ENCODE measurements around the gene GZMM.

Gene GZMM

DNA sequence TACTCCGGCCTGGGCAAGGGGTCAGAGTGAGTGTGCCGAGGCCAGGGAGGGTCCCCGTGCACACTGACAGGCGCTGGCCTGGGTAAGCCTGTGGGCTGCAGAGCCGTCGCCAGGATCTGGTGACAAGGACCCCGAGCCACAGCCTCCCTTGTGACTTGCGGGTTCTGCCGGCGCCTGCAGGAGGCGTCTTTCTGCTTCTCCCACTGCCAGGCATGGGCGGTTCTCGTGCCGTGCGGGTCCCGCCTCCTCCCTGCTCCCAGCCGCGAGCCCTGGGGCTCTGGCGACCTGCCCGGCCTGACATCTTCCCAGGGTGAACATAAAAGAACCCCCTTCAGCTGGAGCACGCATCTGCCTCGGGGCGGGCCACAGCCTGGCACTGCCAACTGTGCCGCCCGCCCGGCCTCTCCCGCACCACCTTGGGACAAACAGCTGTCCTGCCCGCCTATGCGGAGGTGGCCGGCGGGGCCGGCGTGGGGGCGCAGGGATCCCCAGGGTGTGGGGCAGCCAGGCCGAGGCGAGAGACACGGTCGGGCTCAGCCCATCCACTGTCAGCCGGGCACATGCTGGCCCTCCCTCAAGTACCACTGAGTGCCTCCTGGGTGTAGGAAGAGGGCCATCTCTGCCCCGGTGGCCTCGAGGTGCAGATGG lies 44.4 kb downstream of the GZMM start:
- TF ChIP-seq, protein P1, sequence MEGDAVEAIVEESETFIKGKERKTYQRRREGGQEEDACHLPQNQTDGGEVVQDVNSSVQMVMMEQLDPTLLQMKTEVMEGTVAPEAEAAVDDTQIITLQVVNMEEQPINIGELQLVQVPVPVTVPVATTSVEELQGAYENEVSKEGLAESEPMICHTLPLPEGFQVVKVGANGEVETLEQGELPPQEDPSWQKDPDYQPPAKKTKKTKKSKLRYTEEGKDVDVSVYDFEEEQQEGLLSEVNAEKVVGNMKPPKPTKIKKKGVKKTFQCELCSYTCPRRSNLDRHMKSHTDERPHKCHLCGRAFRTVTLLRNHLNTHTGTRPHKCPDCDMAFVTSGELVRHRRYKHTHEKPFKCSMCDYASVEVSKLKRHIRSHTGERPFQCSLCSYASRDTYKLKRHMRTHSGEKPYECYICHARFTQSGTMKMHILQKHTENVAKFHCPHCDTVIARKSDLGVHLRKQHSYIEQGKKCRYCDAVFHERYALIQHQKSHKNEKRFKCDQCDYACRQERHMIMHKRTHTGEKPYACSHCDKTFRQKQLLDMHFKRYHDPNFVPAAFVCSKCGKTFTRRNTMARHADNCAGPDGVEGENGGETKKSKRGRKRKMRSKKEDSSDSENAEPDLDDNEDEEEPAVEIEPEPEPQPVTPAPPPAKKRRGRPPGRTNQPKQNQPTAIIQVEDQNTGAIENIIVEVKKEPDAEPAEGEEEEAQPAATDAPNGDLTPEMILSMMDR (IDR thresholded peaks at IDR 0.05) = peak; percentile 78
- Histone ChIP-seq H3K4me3 (ENCODE audit: low read depth, low read length) (peak overlapping the region; percentile 56), H3K9me3 (ENCODE audit: control insufficient read depth, low read length) (no peaks in the 10 kb centered on the region)

DNA sequence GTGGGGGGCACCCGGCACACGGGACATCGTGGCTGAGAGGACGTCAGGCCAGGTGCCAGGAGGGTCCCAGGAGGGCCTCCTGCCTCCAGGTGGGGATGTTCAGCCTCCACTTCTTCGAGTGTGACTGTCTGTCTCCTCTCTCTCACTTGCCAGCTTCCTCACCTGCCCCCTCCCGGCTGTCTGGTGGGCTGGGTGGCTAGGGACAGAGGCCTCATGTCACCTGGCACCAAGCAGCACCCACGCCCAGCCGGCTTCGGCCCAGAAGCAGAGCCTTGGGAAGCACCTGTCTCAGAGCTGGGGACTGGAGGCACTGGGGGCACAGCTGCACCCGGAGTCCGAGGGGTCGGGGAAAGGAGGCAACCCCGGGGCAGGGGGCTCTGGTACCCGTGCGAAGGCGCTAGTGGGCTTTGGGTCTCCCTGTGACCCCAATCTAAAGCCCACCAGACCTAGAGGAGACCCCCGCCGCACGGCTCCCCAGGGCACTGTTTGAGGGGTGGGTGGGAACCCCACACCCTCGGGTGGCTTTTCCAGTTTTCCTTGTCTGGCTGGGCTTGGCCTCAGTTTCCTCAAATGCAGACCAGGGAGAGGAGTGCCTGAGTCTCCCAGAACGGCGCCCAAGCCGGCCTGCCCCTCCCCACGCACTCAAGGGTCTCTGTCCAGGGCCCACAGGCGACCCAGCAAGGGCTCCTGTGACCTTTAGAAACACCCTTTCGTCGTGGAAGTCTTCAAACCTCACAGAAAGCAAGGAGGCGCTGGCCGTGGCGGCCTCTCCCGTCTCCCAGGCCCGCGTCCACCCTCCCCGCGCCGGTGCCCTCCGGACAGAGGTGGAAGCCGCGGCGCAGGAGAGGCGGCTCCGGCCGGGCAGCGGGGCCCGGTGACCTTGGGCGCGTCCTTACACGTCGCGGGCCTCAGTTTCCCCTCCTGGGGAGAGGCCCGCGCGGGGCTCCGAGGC lies 45.2 kb downstream of the GZMM start:
- Histone ChIP-seq H2AFZ (peak overlapping the region; percentile 89), H3K9me3 (ENCODE audit: control insufficient read depth, low read length) (no peaks in the 10 kb centered on the region), H3K79me2 (no peaks in the 10 kb centered on the region), H3K27me3 (ENCODE audit: control insufficient read depth, insufficient read depth, low read length) (peaks cover 3% of the 10 kb centered on the region), H3K4me2 (ENCODE audit: low read length) (peak overlapping the region; percentile 71), H3K4me1 (peaks cover 11% of the 10 kb centered on the region), H3K4me3 (ENCODE audit: low read depth, low read length) (peak overlapping the region; percentile 56), H3K9ac (peak overlapping the region; percentile 1), H3K36me3 (ENCODE audit: control insufficient read depth, insufficient read depth, low read length) (no peaks in the 10 kb centered on the region), H3K27ac (peak overlapping the region; percentile 80)
- TF ChIP-seq, protein P1 (IDR thresholded peaks at IDR 0.05) = no peak

More for the DNA sequence above, 44.4 kb downstream of the GZMM start:
- Histone ChIP-seq H3K4me2 (ENCODE audit: low read length) (peak overlapping the region; percentile 71), H3K79me2 (no peaks in the 10 kb centered on the region), H3K4me1 (peaks cover 11% of the 10 kb centered on the region), H3K27me3 (ENCODE audit: control insufficient read depth, insufficient read depth, low read length) (peaks cover 3% of the 10 kb centered on the region), H3K36me3 (ENCODE audit: control insufficient read depth, insufficient read depth, low read length) (no peaks in the 10 kb centered on the region), H3K9ac (no peak overlapping the region), H2AFZ (peak overlapping the region; percentile 89), H3K27ac (peak overlapping the region; percentile 80)

GRCh38 chr19:589693-590395 lies 46.0 kb downstream of the GZMM start, which contains the start of gene HCN2:
Gene HCN2, plus strand, starts transcription at chr19:589881. Its CDS starts 65 bp downstream, at chr19:589946.
- Histone ChIP-seq H3K27me3 (ENCODE audit: control insufficient read depth, insufficient read depth, low read length) (peaks cover 3% of the 10 kb centered on the region), H3K9ac (peak within 1 kb of the TSS; percentile 37), H3K9me3 (ENCODE audit: control insufficient read depth, low read length) (no peaks in the 10 kb centered on the region), H3K36me3 (ENCODE audit: control insufficient read depth, insufficient read depth, low read length) (no peaks in the 10 kb centered on the region), H2AFZ (peak within 1 kb of the TSS; percentile 89), H3K79me2 (no peaks in the 10 kb centered on the region), H3K27ac (peak within 1 kb of the TSS; percentile 80), H3K4me3 (ENCODE audit: low read depth, low read length) (peak within 1 kb of the TSS; percentile 56), H3K4me1 (peaks cover 11% of the 10 kb centered on the region), H3K4me2 (ENCODE audit: low read length) (peak within 1 kb of the TSS; percentile 71)
- TF ChIP-seq, protein P1 (IDR thresholded peaks at IDR 0.05) = no peak

DNA sequence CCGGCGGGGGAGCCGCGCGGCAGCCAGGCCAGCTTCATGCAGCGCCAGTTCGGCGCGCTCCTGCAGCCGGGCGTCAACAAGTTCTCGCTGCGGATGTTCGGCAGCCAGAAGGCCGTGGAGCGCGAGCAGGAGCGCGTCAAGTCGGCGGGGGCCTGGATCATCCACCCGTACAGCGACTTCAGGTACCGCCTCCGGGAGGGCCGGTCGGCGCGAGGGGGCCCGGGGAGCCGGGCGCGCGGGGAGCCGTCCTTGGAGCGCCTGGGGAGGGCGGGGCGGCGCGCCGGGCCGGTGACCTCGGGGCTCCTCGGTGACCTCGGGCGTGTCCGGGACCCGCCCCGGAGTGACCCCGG lies 46.5 kb downstream of the GZMM start:
- TF ChIP-seq, protein P1 (IDR thresholded peaks at IDR 0.05) = no peak
- no peak overlapping the region for H3K4me3 ChIP-seq (ENCODE audit: low read depth, low read length)

More for the DNA sequence above, 46.5 kb downstream of the GZMM start:
- Histone ChIP-seq H3K9ac (no peak overlapping the region), H3K4me1 (peaks cover 11% of the 10 kb centered on the region), H3K79me2 (no peaks in the 10 kb centered on the region), H3K9me3 (ENCODE audit: control insufficient read depth, low read length) (no peaks in the 10 kb centered on the region), H3K27ac (no peak overlapping the region), H3K36me3 (ENCODE audit: control insufficient read depth, insufficient read depth, low read length) (no peaks in the 10 kb centered on the region), H2AFZ (no peak overlapping the region), H3K4me2 (ENCODE audit: low read length) (no peak overlapping the region), H3K27me3 (ENCODE audit: control insufficient read depth, insufficient read depth, low read length) (peaks cover 3% of the 10 kb centered on the region)

Measured in parathyroid adenoma (tissue), 2 donors.